Endometrium (tissue), 2 donors: ENCODE data around the gene DPF1.

Experiments
- FAIRE-seq: peaks from 2 replicates; lab custom pipeline; 2012; peaks lifted over from hg19 to GRCh38; lab: Jason Lieb, UNC
- donor health status: control.
- donor health status: control.

DPF1 gene

GRCh38 chr19:38163419-38164290 lies 60.4 kb downstream of the DPF1 start:
- FAIRE-seq = no peak

- no peak for FAIRE-seq
Observed at GRCh38 chr19:38162632-38163031, 61.4 kb downstream of the DPF1 start.

GRCh38 chr19:38162094-38162493 lies 61.9 kb downstream of the DPF1 start:
- FAIRE-seq = no peak
